ENCODE measurements around the gene FMOD.
A peak's percentile ranks its signal among the peaks of the same experiment; 100 is the strongest.
"Not testable (repeated sequence)": the region's sequence is repeated elsewhere in the genome, so short reads cannot be mapped to it uniquely, and the experiment has no call there.

FMOD gene

DNA sequence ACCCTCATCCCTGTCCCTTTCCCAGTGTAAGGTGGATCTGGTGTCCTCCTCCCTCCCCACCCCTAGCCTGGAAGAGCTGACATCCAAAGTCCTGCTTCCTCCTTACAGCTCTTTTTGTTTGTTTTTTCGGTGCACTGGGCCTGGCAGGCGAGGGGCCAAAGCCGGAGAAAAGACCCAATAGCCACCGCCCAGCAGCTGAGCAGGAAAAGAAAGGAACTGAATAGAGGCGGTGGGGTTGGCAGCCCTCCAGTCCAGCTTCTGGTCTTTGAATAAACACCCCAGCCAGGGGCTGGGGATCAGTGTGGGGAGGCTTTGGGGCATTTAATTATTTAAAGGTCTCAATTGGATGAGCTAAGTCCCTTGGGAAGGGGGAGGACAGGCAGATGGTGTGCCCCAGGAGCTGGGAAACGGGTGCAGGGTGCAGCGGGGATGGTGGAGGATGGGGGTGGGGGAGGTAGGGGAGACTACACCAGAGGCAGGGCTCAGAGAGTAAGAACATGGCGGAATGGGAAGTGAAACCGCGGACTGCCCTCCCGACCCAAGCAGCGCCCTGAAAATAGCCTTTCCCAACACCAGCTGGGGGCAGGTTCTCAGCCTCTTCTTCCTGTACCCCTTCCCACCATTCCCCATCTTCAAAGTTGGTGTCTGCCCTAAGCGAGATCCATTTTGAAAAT is 25.4 kb downstream of the FMOD start:
- DNase-seq: peak; percentile 96

- peak; percentile 59 for DNase-seq
Observed at GRCh38 chr1:203325026-203325417, 25.9 kb downstream of the FMOD start.

DNA sequence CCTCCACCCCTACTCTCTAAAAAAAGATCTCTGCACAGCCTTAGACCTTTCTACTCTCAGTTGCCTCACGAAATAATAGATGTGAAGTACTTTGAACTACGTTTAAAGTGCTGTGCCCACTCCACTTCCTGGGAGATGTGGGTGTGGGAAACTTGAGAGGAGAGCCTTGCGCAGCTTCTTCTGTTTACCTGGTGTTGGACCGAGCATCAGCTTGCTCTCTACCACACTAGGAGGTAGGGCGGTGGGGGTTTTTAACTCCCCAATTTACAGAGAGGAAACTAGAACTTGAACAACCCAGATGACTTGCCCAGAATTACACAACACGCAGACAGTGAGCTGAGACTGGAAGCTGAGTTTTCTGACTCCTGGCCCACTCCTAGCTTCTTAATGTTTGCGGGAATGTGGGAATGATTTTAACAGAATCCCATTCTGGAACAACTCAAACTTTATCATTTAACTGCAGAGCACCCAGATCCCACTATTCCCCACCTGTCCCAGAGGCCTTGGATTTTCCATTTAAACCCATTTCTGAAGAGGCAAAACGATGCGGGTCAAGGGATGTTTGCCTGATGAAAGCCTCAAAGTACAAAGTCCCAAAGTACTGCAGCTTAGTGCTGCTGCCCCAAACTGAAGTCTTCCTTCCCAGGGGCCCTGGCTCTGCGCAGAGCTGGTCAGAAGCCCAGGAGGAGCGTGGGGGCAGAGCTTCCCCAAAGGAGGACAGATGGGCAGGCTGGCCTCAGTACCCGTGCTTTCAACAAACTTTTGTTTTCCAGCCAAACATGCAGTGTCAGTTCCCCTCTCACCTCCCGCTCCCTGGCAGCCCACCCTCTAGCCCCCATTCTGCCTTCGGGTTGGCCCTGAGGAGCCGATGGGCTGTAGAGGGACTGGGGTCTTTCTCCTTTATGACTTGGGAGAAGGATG is 26.6 kb downstream of the FMOD start:
- no peak for DNase-seq

- DNase-seq: no peak
Observed at GRCh38 chr1:203323587-203323986, 27.3 kb downstream of the FMOD start.

GRCh38 chr1:203322500-203323179 is 28.3 kb downstream of the FMOD start:
- no peak for DNase-seq

DNA sequence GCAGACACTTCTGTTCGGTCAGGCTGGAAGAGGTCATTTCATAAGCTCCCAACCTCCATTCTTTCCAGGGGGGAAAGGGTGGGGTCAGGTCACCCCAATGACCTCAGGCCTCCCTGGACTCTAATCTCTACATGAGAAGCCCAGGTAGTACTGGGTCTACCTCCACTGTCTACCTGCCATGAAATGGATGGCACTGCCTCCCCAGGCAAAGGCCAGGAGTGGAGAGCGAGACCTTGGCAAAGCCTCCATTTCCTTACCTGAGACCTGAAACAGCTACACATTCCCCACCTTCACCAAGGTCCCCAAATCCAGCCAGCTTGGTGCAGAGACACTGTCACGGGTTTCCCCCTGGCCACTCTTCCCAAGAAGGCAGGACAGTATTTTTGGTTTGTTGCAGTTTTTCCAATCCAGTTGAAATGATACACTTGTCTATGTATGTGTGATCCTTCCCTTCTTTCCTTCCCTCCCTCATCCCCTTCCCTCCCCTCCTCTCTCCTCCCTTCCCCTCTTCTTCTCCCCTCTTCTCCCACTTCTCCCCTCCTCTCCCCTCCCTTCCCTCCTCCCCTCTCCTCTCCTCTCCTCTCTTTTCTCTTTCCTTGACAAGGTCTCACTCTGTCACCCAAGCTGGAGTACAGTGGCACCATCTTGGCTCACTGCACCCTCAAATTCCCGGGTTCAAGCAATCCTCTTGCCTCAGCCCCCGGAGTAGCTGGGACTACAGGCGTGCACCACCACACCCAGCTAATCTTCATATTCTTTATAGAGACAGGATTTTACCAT is 29.5 kb downstream of the FMOD start:
- DNase-seq: no peak

GRCh38 chr1:203320591-203321272 is 30.2 kb downstream of the FMOD start:
- DNase-seq: peak; percentile 95

DNA sequence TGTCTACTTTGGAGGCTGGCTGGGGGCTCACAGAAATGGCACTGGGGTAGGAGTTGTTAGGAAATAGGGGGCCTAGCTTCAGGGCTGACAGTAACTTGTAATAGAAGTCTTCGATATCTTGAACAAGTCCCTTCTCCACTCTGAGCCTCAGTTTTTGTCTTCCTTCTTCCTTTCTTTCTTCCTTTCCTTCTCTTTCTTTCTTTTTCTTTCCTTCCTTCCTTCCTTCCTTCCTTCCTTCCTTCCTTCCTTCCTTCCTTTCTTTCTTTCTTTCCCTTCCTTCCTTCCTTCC is 32.7 kb downstream of the FMOD start:
- no peak for DNase-seq

- DNase-seq: no peak
Observed at GRCh38 chr1:203317429-203318228, 33.3 kb downstream of the FMOD start.

DNA sequence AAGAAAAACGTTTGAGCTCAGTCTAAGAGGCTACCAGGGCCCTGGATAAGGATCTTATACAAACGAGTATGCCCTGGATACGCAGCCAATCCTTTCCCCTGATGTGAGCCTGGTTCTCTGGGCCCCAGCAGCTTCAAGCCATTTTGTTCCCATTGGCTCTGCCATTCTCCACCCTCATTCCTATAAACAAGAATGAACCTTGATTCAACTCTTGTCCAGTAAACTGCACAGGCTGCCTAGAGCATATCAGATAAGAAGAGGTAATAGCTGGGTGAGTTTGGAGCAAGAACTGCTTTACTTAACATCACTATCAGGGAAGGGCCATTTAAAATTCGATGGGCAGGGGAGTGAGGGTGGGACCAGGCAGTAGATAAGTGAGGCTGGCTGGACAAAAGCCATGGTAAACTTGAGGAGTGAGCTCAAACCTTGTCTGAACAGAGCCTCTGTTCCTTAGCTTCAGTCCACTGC is 34.3 kb downstream of the FMOD start:
- no peak for DNase-seq

DNA sequence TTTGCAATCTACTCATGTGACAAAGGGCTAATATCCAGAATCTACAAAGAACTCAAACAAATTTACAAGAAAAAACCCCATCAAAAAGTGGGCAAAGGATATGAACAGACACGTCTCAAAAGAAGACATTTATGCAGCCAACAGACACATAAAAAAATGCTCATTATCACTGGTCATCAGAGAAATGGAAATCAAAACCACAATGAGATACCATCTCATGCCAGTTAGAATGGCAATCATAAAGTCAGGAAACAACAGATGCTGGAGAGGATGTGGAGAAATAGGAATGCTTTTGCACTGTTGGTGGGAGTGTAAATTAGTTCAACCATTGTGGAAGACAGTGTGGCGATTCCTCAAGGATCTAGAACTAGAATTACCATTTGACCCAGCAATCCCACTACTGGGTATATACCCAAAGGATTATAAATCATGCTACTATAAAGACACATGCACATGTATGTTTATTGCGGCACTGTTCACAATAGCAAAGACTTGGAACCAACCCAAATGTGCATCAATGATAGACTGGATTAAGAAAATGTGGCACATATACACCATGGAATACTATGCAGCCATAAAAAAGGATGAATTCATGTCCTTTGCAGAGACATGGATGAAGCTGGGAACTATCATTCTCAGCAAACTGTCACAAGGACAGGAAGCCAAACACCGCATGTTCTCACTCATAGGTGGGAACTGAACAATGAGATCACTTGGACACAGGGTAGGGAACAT is 36.7 kb downstream of the FMOD start:
- not testable (repeated sequence) for DNase-seq

DNA sequence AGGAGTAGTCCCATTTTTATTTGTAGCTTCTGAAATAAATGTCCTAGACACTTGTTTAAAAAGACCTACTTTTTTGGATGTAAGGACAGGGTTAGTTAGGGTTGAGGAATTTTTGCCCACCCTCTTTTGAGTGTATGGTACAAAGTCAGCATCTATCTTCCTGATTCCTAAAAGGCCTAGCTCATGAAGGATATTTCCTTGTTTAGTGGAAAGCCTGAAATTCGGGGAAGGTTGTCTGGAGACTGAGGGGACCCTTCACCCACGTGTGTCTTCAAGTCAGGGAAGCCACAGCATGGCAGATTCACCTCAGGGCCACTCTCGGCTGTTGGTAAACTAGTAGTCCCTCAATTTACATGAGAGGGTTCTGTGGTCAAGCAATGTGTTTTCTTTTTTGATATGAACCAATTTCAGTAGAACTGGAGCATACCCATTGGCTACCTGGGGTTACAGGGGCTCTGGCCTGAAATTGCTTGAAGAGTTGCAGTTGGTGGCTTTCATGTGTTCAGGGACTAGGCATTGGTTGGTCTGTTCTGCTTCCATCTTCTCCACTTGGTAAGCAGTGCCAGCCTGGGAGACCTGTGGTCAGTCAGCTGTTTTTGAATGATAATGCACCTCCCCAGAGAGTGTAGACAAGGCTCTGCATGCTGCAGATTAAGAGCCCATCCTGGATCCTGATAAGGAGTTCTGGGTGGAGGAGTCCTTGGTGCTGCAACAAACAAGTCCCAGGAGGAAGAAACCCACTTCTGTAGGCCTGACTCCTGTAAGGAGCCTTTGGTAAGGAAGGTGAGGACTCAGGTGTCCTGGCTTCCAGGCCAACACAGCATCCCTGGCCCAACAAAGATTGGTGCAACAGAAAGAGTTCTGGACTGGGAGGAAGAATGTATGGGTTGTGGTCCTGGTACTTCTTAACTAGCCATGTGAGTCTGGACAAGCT is 39.3 kb downstream of the FMOD start:
- no peak for DNase-seq

- DNase-seq: no peak
Observed at GRCh38 chr1:203308923-203309331, 42.0 kb downstream of the FMOD start.

DNA sequence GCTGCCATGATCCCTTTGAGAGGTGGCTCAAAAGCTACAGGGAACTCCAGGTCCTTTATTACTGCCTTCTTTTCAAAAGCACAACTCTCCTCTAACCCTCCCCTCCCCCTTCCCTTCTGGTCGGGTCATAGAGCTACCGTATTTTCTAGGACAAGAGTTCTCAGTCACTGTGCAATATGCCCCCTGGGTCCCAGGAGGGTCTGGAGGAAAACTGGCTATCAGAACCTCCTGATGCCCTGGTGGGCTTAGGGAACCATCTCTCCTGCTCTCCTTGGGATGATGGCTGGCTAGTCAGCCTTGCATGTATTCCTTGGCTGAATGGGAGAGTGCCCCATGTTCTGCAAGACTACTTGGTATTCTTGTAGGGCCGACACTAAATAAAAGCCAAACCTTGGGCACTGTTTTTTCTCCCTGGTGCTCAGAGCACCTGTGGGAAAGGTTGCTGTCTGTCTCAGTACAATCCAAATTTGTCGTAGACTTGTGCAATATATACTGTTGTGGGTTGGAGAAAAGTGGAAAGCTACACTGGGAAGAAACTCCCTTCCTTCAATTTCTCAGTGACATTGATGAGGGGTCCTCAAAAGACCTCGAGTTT is 42.5 kb downstream of the FMOD start:
- no peak for DNase-seq

GRCh38 chr1:203307641-203308126 is 43.2 kb downstream of the FMOD start:
- no peak for DNase-seq

DNA sequence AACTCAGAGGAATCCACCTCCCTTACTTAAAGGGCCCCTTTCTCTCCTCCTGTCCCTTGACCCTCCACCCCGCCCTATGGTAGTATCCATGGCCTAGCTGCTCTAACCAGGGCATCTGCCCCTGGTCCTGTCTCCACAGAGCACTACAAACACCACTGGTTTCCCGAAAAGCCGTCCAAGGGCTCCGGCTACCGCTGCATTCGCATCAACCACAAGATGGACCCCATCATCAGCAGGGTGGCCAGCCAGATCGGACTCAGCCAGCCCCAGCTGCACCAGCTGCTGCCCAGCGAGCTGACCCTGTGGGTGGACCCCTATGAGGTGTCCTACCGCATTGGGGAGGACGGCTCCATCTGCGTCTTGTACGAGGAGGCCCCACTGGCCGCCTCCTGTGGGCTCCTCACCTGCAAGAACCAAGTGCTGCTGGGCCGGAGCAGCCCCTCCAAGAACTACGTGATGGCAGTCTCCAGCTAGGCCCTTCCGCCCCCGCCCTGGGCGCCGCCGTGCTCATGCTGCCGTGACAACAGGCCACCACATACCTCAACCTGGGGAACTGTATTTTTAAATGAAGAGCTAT is 43.9 kb downstream of the FMOD start:
- no peak for DNase-seq

GRCh38 chr1:203306089-203306964 is 44.6 kb downstream of the FMOD start:
- DNase-seq: peak; percentile 19

GRCh38 chr1:203305809-203306088 is 45.2 kb downstream of the FMOD start:
- DNase-seq: no peak

Data from NCI-H2081 treated with DMSO at 0.1 percent for 48 hours (cell line).